ENCODE results near the gene PTPA.

DNA sequence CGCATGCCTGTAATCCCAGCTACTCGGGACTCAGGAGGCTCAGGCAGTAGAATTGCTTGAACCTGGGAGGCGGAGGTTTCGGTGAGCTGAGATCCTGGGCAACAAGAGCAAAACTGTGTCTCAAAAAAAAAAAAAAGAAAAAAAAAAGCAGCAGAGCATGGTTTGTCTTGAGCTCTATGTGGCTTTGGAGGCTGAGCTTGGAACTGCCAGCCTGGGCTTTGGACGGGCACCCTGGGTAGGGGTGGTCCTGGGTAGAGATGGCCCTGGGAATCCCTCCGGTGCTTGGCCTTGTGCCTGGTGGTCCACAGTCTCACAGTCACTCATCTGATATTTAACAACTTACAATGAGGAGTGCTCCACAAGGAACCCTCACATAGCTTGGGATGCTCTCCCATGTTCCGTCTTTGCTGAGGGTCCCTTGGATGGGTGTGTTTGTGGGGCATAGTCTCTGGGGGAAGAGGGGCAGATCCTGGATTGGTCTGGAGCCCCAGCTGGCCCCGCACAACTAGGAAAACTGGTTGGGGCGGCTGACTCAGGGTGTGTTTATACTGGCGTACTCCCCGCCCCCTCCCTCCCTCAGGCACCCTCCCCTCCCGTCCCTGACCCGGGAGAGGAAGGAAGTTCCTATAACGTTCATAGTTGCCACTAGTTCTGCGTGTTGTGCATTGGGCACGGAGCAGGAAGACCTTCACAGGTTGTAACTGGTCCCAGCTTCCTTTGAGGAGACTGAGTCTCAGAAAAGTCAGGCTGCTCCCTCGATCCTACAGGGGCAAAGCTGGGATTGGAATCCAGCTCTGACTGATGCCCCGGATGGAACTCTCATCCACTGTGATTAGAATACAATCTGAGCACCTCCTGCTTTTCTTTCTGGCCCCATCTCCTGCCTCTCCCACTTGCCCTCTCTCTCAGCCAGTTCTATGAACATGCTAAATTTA, 55.7 kb downstream of the PTPA start:
- no peak for TF ChIP-seq CTCF (IDR thresholded peaks at IDR 0.05; ENCODE audit: borderline replicate concordance, extremely low read depth, low read length, poor library complexity, severe bottlenecking)
- TF ChIP-seq EZH2 (IDR thresholded peaks at IDR 0.05; ENCODE audit: borderline replicate concordance, low read depth, low read length, severe bottlenecking): no peak

Measured in DND-41 (cell line).